ENCODE measurements around the gene LDLRAD3.

Gene LDLRAD3

DNA sequence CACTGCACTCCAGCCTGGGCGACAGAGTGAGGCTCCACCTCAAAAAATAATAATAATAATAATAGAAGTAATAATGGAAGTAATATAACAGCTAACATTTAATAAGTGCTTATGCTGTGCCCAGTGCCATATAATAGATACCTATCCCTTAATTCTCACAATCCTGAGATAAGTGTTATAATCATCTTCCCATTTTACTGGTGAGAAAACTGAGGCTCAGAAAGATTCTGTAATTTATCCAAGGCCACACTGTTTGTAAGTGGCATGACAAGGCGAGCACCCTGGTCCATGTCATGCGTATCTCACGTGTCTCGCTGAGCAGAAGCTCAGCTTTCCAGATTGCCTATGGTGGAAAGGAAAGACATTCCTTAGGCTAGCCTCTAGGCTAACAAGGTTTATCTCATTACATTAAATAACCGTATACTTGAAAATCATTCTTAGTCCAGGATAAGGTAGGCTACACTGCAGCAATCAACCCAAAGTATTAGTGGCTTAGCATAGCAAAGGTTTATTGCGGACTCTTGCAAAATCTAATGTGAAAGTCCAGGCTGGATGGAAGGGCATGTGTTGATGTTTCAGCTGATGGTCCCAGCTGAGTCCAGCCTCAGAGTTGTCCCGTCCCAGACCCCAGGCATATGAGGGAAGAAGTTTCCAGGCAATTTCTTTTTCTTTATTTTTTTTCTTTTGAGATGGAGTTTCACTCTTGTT, 15.0 kb upstream of the LDLRAD3 start:
- DNase-seq: no peak

DNA sequence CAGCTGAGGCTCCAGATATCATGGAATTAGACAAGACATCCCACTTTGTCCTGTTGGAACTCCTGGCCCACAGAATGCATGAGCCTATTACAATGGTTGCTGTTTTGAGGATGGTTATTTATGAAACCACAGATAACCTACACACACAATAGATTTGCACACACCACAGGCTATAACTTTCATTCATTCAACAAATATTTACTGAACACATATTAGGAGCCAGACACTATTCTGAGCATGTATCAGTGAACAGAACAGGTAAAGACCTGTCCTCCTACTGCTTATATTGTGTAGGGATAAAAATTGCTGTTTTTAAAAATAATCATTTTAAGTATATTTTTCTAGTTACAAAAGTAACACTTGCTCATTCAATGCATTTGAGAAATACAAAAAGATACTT, 13.4 kb upstream of the LDLRAD3 start:
- DNase-seq: no peak

- DNase-seq: no peak
These were observed 11.7 kb upstream of the LDLRAD3 start for GRCh38 chr11:35932121-35932520.

DNA sequence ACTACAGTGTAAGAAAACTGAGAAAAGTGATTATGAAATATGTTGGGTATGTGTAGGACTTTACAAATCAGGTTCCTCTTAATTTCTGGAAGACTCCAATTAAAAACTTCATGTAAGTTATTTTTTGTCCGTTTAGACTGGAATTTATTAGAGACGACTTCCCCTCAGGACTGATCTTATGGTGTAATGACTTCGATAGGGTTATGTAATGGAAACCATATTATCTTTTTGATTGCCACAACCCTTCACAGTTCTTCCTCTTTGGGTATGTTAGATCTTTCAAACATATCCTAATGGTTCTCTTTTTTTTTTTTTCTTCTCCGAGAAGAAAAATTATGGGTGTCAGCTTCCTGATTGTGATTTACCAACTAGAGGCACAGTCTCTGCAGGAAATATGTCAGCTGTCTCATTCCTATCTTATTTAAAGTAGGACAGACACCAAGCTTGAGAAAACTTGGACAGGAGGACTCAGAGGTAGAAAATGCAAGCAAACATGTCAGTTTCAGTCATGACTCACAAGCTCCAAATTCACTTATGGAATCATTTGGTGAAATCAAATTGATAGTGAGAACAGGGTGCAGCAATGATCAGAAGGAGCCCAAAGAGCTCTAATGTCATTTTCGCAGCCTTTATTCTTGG, 11.1 kb upstream of the LDLRAD3 start:
- no peak for DNase-seq

DNA sequence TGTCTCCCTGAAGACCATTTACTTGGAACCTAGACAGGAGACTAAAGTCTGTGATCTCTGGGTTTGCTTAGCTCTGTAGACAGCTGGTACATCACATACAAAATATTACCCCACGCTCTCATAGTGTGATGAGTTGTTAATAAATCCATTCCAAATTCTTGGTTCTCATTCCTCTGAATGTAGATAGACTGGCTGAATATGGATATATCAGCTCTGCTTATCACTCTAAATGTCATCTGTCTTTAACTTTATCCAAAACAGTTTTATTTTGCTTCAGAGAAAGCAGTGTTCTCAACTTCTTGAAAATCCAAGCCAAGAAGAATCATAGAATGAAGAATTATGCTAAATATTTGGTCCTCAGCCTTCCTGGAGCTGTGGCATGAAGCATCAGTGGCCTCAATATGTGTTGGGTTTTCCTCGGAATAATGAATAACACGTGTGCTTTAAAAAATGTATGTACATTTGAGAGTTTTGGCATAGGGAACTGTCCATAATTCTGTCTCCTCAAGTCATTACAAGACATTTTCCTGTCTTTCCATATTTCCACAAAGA, 10.5 kb upstream of the LDLRAD3 start:
- DNase-seq: no peak

DNA sequence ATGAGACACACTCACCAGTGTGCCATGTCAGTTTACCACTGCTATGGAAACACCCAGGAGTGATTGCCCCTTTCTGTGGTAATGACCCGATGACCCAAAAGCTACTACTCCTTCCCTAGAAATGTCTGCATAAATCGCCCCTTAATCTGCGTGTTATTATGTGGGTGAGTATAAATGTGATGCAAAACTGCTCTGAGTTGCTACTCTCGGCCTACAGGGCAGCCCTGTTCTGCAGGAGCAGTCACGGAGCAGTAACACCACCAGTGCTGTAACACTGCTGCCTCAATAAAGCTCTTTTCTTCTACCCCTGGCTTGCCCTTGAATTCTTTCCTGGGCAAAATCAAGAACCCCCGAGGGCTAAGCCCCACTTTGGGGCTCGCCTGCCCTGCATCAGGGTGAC, 9.6 kb upstream of the LDLRAD3 start:
- no peak for DNase-seq

- no peak for DNase-seq
These were observed 8.9 kb upstream of the LDLRAD3 start for GRCh38 chr11:35934981-35935380.

DNA sequence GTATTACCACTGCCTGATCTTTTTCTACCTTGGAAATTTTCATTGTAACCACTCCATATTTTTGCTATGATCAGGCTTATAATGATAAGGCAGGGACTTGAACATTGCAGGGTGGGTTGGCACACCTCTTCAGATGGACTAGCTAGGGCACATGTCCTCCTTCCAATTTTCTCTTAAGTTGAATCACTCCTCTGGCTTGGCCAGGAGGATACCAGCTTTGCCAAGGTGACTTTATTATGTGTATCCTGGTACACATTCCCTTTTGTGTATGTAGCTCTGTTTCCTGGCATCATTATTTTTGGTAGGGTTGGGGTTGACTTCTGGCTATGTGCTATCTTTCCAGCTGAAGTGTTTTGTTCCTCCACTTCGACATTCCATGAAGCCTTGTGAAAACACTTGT, 8.5 kb upstream of the LDLRAD3 start:
- no peak for DNase-seq

DNA sequence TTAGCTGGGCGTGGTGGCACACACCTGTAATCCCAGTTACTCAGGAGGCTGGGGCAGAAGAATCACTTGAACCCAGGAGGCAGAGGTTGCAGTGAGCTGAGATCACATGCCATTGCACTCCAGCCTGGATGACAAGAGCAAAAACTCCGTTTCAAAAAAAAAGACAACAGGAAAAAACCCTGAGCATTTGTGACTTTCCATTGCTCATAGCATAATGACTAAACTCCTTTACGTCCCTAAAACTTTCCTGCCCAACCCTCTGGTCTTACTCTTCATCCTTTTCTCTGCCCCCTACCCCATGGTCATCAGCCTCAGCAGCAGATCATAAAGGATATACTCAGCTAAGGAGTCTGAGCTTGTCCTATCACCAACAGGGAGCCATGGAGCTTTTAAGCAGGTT, 6.8 kb upstream of the LDLRAD3 start:
- no peak for DNase-seq

- DNase-seq: no peak
These were observed 6.2 kb upstream of the LDLRAD3 start for GRCh38 chr11:35937700-35938099.

DNA sequence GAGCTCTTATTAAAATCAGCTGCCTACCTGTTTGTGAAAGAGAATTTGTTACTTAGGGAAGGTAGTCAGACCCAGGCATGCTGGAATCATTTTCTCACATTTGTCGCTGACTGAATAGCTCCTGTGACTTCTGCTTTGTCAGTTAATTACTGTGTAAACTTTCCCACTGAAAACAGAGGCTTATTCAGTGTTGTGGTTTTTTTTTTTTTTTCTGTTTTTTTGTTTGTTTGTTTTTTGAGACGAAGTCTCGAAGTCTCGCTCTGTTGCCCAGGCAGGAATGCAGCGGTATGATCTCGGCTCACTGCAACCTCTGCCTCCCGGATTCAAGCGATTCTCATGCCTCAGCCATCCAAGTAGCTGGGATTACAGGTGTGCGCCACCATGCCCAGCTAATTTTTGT, 5.6 kb upstream of the LDLRAD3 start:
- DNase-seq: no peak

DNA sequence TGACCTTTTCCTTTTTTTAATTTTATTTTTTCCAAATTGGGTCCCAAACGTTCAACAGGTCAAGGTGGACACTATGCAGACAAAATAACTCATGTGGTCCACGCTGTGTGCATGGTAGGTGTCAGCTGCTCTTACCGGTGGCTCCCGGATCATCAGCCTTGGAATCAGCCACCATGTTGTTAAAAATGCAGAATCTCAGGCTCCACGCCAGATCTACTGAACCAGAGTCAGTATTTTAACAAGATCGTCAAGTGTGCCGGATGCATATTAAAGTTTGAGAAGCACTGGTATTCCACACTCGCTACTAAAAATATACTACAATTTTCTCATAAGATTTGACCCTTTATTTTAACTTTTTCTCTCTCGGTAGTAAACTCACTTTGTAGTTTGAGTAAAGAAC, 553 bp upstream of the LDLRAD3 start:
- no peak for DNase-seq

GRCh38 chr11:35944503-35945136, 758 bp downstream of the LDLRAD3 start:
- DNase-seq: no peak

DNA sequence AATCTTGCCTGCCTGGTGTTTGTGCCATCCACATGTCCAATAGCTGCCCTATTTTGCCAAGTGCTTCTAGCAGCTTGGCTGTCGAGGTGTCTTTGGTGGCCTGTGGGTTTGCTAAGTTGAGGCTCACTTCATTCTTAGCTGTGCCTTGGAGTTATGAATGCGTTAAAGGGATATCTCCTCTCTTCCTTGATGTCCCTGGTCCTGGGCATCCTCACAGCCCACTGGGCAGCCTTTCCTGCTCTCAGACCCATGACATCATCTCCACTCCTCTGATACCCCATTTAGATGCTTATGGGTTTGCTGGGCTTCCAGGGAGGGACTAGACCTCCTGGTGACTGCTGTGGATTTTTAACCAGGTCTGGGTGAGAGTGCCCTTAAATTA, 1.3 kb downstream of the LDLRAD3 start:
- no peak for DNase-seq

GRCh38 chr11:35946766-35947165, 2.9 kb downstream of the LDLRAD3 start:
- no peak for DNase-seq

DNA sequence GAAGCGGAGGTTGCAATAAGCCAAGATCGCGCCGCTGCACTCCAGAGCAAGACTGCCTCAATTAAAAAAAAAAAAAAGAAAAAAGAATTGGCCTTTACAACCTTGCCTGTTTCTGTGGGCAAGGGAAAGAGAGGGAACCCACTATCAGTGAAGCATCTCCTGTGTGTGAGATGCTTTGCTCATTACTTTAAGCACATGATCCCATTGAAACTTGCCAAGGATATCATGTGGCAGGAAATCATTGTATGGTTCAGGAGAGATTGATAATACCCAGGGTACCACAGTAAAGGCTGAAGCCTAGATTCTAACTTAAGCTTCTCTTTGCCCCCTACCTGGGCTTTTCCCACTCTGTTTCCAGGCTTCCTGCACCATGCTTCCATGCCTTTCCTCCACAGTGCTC, 3.6 kb downstream of the LDLRAD3 start:
- no peak for DNase-seq

- no peak for DNase-seq
These were observed 5.4 kb downstream of the LDLRAD3 start for GRCh38 chr11:35949242-35949641.

- no peak for DNase-seq
These were observed 6.2 kb downstream of the LDLRAD3 start for GRCh38 chr11:35950082-35950481.

GRCh38 chr11:35951680-35952079, 7.8 kb downstream of the LDLRAD3 start:
- no peak for DNase-seq

GRCh38 chr11:35953081-35953760, 9.4 kb downstream of the LDLRAD3 start:
- peak; percentile 43 for DNase-seq

- no peak for DNase-seq
These were observed 10.3 kb downstream of the LDLRAD3 start for GRCh38 chr11:35954205-35954604.

DNA sequence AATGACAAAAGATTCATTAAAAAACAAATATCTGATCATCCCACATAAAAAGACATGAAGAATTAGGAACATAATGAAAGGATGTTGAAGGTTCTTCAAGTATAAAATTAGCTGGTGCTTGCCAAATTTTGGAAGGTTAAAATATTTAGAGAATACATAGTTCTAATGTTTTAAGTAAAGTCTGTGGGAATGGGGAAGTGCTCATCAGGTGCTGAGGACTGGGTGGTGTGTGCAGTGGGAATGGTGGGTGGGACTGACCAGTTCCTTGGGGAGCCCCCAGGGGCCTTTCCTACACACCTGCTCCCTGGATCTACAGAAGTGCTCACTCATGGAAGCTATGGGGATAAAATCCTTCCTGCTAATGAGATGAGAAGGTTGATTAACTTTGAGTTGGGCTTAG, 11.8 kb downstream of the LDLRAD3 start:
- DNase-seq: no peak

GRCh38 chr11:35962369-35963138, 18.7 kb downstream of the LDLRAD3 start:
- peak; percentile 39 for DNase-seq
